GM19324 (cell line): ENCODE measurements around the gene HCN1.
"Not testable (repeated sequence)": the region's sequence is repeated elsewhere in the genome, so short reads cannot be mapped to it uniquely, and the experiment has no call there.

Source experiments
- ATAC-seq: cut with Tn5 transposase; IDR thresholded peaks from one replicate; pipeline ENCODE4 v1.9.1; 2021; ENCODE audit warnings: mild to moderate bottlenecking, moderate library complexity; ENCODE audit not compliant: unreplicated experiment, low FRiP score

The HCN1 gene

GRCh38 chr5:45335346-45335745 lies 360.8 kb downstream of the HCN1 start:
- ATAC-seq: no peak

DNA sequence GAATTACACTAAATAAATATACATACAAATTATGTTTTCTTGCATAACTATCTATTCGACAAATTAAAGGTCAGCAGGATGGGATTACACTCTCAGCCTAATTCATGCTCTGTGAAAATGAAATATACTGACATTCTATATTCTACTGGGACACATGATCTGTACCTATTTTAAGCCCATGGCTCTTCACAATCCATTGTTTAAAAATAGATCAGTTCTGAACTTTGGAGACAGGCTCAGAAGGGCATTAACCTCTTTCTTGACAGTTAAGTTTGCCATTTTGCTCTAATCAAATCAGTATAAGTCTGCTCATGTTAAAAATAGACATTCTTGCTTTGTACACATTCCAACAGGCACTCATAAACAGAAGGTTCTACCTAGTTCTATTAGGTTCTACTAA lies 361.2 kb downstream of the HCN1 start:
- no peak for ATAC-seq

GRCh38 chr5:45312627-45313026 lies 383.6 kb downstream of the HCN1 start:
- ATAC-seq: not testable (repeated sequence)

- ATAC-seq: no peak
Observed at GRCh38 chr5:45295231-45295630, 400.9 kb downstream of the HCN1 start.

DNA sequence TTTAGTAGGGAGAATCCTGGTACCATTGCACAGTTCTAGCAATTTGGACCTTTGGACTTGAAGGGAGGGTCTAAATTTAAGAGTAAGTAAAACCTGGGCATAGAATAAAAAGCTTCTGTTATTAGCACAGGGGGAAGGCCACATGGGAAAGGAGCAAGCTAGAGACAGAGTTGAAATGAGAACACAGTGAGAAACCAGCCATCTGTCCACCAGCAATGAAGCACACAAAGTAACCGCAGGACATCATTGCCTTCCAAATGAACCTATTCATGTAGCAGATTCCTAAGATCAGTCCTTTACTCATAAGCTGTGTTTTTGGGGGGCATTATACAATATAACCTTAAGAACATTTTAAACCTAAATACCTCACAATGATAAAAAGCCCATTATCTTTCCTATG lies 407.4 kb downstream of the HCN1 start:
- ATAC-seq: no peak

DNA sequence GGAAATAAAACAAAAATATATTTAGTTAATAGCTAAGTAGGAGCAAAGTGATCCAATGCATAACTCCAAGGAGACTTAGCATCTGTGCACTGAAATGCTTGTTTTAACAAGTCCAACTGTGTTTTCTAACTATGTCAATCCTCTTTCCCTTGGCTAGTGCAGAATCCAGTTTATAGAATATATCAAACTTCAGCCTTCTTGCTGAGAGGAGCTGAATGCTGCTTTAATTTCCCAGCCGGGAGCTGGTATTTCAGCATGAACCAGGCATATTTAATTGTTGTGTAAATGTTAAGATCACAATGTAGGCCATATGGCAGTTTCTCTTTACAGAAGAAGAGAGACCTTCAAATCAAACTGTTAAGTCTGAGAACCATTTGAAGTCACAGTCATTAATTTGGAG lies 411.7 kb downstream of the HCN1 start:
- ATAC-seq: no peak

- no peak for ATAC-seq
Observed at GRCh38 chr5:45281081-45281480, 415.1 kb downstream of the HCN1 start.

DNA sequence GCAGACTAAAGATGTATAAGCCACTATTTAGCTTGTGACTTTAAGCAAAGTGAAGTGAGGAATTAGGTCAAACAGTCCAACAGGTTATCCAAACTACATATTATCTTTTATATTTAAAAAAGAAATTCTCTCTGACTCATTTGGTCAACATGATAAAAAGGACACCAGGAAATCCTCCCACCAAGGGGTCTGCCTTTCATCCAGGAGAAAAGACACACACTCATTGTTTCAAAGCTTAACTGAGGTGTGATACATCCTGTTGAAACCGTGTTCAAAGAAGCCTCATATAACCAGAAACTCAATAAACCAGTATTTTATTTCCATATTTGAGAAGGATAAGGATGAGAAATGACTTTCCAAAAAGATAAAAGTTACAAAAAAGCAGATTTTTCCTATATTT lies 417.1 kb downstream of the HCN1 start:
- ATAC-seq: no peak

- ATAC-seq: no peak
Observed at GRCh38 chr5:45277860-45278259, 418.3 kb downstream of the HCN1 start.

DNA sequence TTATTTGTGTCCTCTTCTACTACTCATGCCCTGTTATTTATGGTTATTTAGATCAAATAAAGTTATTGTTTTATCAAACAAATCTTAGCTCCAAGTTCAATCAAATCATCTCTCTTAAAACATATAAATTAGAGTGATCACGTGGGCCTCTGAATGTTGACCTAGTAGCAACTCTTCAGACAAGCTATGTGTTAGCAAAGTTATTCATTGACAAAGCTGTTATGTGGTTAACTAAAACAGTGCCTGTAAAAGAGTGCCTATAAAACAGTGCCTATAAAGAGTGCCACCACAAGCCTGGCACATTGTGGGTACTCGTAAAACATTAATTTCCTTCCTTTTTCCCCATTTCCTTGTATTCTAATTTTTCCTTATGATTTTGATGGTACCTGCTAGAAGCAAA lies 421.9 kb downstream of the HCN1 start:
- ATAC-seq: no peak

DNA sequence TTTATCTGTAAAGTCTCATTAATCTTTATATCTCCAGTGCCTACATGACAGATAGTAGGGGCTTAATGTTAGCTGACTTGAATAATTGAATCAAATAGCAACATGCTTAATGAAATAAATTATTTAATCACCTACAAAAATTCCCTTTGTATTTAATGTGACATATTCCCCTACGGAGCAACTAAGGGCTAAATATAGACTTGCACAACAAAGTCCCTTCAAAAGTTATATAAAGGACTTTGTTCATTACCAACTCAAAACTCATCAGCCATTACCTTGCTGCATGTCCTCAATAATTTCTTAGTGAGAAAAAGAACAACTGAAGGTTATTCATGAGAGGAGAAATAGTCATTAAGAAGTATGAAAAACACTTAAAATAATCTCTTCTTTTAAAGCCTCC lies 424.6 kb downstream of the HCN1 start:
- no peak for ATAC-seq

GRCh38 chr5:45264447-45264846 lies 431.7 kb downstream of the HCN1 start:
- no peak for ATAC-seq

DNA sequence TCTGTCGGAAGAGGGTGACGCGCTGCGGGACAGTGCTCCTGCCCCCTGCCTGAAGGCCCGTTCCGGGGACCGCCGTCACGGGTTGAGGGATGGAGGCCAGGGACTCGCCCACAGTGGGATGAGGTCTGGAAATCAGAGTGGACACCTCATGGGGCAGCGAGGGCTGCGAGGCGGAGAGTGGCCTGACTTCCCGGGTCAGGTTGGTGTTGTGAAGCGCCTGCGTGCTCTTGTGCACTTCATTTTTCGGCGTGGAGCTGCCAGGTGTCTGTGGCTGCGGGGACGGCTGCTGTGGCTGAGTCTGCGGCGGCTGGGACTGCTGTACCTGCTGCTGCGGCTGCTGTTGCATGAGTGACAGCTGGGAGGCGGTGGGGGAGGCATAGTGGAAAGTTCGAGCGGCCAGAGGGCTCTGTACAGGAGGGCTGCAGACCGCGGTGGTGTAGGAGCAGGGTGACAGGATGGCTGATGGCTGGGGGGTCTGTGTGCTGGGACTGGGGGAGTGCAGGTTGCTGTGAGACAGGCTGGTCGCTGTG lies 434.1 kb downstream of the HCN1 start:
- no peak for ATAC-seq

DNA sequence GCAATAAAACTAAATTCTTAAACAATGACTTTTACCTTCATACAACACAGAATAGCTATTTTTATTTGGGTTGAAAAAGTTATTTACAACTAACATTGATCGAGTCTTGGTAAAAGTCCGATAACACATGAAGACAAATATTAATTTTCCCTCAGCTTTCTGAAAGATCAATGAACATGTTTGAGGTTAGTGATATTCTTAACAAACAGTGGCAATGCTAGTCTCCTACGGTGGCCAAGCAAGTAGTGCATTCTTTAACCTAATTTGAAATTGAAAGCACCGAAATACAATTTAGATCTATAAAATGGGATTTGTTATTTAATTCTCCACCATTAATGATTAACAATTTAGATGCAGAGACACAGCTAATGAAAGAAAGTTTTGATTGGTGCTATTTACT lies 435.1 kb downstream of the HCN1 start:
- ATAC-seq: no peak

GRCh38 chr5:45260292-45260691 lies 435.9 kb downstream of the HCN1 start:
- no peak for ATAC-seq

DNA sequence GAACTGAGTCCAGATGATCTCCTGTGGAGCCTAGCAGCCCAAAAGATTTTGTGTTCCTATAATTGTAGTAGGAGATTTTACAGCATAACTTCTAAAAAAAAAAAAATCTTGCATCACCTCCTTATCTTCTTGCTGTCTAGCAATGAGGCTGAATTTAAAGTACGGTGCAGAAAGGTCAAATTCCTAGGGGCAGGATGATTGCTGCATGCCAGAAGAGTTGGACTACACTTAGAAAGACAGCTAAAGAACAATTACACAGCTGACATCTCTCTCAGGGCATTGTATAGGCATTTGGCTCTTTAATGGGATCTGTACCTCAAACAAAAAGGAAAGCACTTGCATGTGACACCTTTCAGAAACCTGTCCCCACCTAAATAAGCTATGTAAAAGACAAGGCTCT lies 443.2 kb downstream of the HCN1 start:
- no peak for ATAC-seq

- no peak for ATAC-seq
Observed at GRCh38 chr5:45252541-45252940, 443.6 kb downstream of the HCN1 start.

GRCh38 chr5:45225571-45226031 lies 470.6 kb downstream of the HCN1 start:
- ATAC-seq: no peak

- no peak for ATAC-seq
Observed at GRCh38 chr5:45205403-45205961, 490.7 kb downstream of the HCN1 start.
